MM.1S (cell line): ENCODE measurements around the gene TMEM218.

Experiments used
- DNase-seq: peaks from one replicate; pipeline ENCODE4 v3.0.0-alpha.2; 2015
- H2AFZ ChIP-seq: fragments of 300-600 bp; sonication (generic); 2 replicates; pipeline ENCODE4 v1.6.0; 2016; ENCODE audit warnings: antibody characterized with exemption, low read length
- H3F3A ChIP-seq: fragments of 300-600 bp; sonication (generic); 2 replicates; pipeline ENCODE4 v1.6.1; 2016; ENCODE audit warnings: mild to moderate bottlenecking, antibody characterized with exemption, low read length, moderate library complexity, mixed read lengths; ENCODE audit not compliant: insufficient read depth
- H3K27ac ChIP-seq: fragments of 300-600 bp; sonication (generic); 2 replicates; pipeline ENCODE4 v1.5.1; 2016; ENCODE audit warnings: mild to moderate bottlenecking, low read length
- H3K27me3 ChIP-seq: fragments of 300-600 bp; sonication (generic); replicated peaks from 2 replicates; pipeline ENCODE4 v1.6.0; 2016; ENCODE audit warnings: low read length; ENCODE audit not compliant: insufficient read depth
- H3K36me3 ChIP-seq: fragments of 300-600 bp; sonication (generic); replicated peaks from 2 replicates; pipeline ENCODE4 v1.6.1; 2016; ENCODE audit warnings: mild to moderate bottlenecking, low read length, mixed read lengths; ENCODE audit not compliant: insufficient read depth
- H3K4me1 ChIP-seq: fragments of 300-600 bp; sonication (generic); 2 replicates; pipeline ENCODE4 v1.6.1; 2016; ENCODE audit warnings: low read length, mixed read lengths
- H3K4me2 ChIP-seq: fragments of 300-600 bp; sonication (generic); 2 replicates; pipeline ENCODE4 v1.6.0; 2016; ENCODE audit warnings: low read depth, low read length
- H3K4me3 ChIP-seq: fragments of 300-600 bp; sonication (generic); 2 replicates; pipeline ENCODE4 v1.5.1; 2016; ENCODE audit warnings: low read length, mixed read lengths
- H3K79me2 ChIP-seq: fragments of 300-600 bp; sonication (generic); 2 replicates; pipeline ENCODE4 v1.6.1; 2016; ENCODE audit warnings: mixed run types, low read length, mixed read lengths
- H3K9ac ChIP-seq: fragments of 300-600 bp; sonication (generic); 2 replicates; pipeline ENCODE4 v1.6.1; 2016; ENCODE audit warnings: low read length, mixed read lengths
- H3K9me2 ChIP-seq: fragments of 300-600 bp; sonication (generic); replicated peaks from 2 replicates; pipeline ENCODE4 v1.6.1; 2016; ENCODE audit warnings: mild to moderate bottlenecking, low read length, mixed read lengths; ENCODE audit not compliant: insufficient read depth
- H3K9me3 ChIP-seq: fragments of 300-600 bp; sonication (generic); replicated peaks from 2 replicates; pipeline ENCODE4 v1.6.1; 2016; ENCODE audit warnings: mild to moderate bottlenecking, low read length, mixed read lengths; ENCODE audit not compliant: insufficient read depth
- H4K20me1 ChIP-seq: fragments of 300-600 bp; sonication (generic); 2 replicates; pipeline ENCODE4 v1.6.1; 2016; ENCODE audit warnings: mild to moderate bottlenecking, low read length, moderate library complexity, mixed read lengths; ENCODE audit not compliant: insufficient read depth
- EZH2 ChIP-seq: fragments of 300-600 bp; sonication (generic); optimal IDR thresholded peaks from 2 replicates; pipeline ENCODE3; 2017; ENCODE audit warnings: low read depth, mild to moderate bottlenecking, antibody characterized with exemption, low read length, mixed read lengths
- EZH2phosphoT487 ChIP-seq: fragments of 300-600 bp; sonication (generic); IDR thresholded peaks from 2 replicates; pipeline ENCODE4 v1.6.1; 2018; ENCODE audit warnings: antibody characterized with exemption, low read length
- TF ChIP-seq, protein P1 (sequence below): fragments of 300-600 bp; sonication (generic); IDR thresholded peaks from 2 replicates; pipeline ENCODE4 v1.5.1; 2016; ENCODE audit warnings: antibody characterized with exemption, low read length, mixed read lengths

TMEM218 gene

DNA sequence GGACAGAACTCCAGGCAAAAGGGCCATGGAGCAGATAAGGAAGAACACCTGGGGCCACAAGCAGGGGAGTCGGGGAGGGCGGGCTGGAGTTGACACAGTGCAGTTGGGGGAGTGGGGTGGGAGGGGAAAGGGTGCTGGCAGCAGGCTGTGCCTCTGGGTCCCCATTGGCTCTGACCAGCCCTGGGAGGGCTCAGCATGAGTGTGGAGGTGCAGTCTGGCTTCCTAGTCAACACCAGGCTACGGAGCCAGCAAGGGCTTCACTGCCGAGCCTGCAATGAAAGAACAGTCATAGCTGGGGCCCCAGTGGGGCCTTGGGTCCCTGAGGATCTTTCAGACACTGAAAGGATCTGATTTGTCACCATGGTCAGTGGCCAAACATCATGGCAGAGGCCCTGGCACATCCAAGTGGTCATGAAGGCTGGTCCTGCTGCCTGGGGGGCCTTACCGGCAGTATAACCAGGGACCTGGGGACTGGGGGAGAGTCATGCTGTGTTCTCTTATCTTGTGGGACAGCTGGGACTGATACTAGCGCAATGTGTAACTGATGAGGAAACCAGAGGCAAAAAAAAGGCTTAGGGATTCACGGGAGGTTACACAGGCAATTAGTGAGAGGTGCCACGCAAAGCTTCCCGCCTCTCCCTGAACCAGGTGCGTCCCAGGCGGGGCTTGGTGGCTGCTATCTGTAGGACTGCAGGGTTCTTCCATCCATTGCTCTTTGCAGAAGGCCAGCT is 36.8 kb downstream of the TMEM218 start:
- no peaks in the 10 kb centered on the region for H3K9me2 ChIP-seq
- DNase-seq = no peak
- H3K4me1 ChIP-seq = peaks cover 37% of the 10 kb centered on the region
- H3K27me3 ChIP-seq = no peaks in the 10 kb centered on the region
- H3F3A ChIP-seq = peaks cover 11% of the 10 kb centered on the region; the same call in 1 of the 2 replicates
- no peaks in the 10 kb centered on the region for H3K79me2 ChIP-seq
- no peak overlapping the region for H3K27ac ChIP-seq
- H3K4me3 ChIP-seq = no peak overlapping the region
- H3K9ac ChIP-seq = no peak overlapping the region
- TF ChIP-seq EZH2 = no peak
- no peak for TF ChIP-seq EZH2phosphoT487
- TF ChIP-seq, protein P1, sequence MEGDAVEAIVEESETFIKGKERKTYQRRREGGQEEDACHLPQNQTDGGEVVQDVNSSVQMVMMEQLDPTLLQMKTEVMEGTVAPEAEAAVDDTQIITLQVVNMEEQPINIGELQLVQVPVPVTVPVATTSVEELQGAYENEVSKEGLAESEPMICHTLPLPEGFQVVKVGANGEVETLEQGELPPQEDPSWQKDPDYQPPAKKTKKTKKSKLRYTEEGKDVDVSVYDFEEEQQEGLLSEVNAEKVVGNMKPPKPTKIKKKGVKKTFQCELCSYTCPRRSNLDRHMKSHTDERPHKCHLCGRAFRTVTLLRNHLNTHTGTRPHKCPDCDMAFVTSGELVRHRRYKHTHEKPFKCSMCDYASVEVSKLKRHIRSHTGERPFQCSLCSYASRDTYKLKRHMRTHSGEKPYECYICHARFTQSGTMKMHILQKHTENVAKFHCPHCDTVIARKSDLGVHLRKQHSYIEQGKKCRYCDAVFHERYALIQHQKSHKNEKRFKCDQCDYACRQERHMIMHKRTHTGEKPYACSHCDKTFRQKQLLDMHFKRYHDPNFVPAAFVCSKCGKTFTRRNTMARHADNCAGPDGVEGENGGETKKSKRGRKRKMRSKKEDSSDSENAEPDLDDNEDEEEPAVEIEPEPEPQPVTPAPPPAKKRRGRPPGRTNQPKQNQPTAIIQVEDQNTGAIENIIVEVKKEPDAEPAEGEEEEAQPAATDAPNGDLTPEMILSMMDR = no peak
- H3K4me2 ChIP-seq = no peak overlapping the region
- H3K36me3 ChIP-seq = no peaks in the 10 kb centered on the region
- no peak overlapping the region for H2AFZ ChIP-seq
- H4K20me1 ChIP-seq = no peaks in the 10 kb centered on the region
- no peaks in the 10 kb centered on the region for H3K9me3 ChIP-seq

DNA sequence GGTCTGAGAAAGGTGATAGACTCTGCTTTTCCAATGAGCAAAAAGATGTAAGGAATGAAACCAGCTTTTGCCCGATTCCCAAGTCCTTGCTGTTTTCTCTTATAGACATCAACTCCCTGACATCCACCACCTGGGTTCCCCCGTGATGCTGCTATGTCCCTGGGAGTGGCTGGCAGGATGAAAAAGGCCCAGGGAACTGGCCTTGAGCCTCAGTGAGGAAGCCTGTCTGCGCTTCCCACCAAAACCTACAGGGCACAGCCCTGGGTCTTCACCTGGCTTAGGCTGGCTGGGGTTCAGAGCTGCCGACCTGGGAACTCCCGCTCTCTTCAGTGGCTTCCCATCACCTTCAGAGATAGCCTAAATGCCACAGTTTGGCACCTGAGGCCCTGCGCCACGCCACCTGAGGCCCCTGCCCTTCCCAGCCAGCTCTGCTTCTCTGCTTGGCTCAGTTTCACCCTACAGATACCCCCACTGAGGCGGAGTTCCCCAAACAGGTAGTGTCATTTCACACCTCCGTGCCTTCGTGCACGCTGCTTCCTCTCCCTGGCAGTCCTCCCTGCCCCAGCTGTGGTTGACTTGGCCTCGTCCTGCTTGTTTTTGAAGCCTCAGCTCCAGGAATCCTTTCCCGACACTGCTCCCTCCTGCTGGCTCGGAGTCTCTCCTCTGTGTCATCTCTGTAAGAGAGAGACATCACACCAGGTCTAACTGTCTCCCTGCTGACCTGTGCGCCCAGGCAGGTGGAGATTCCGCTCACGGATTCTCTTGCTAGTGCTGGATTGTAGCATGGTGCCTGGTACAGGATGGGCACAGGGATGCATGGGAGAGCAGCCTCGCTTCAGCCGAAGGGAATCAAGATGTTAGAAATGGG is 37.6 kb downstream of the TMEM218 start:
- DNase-seq = no peak
- no peaks in the 10 kb centered on the region for H3K27me3 ChIP-seq
- H3K36me3 ChIP-seq = no peaks in the 10 kb centered on the region
- no peaks in the 10 kb centered on the region for H3K9me2 ChIP-seq
- H3F3A ChIP-seq = peaks cover 11% of the 10 kb centered on the region; the same call in 1 of the 2 replicates
- no peak overlapping the region for H3K9ac ChIP-seq
- peaks cover 38% of the 10 kb centered on the region for H3K4me1 ChIP-seq
- no peaks in the 10 kb centered on the region for H3K9me3 ChIP-seq
- H3K27ac ChIP-seq = no peak overlapping the region
- H3K79me2 ChIP-seq = no peaks in the 10 kb centered on the region
- H3K4me2 ChIP-seq = no peak overlapping the region
- no peaks in the 10 kb centered on the region for H4K20me1 ChIP-seq
- no peak overlapping the region for H2AFZ ChIP-seq
- H3K4me3 ChIP-seq = no peak overlapping the region
- TF ChIP-seq EZH2phosphoT487 (no peak), EZH2 (no peak)
- TF ChIP-seq, protein P1 = no peak

DNA sequence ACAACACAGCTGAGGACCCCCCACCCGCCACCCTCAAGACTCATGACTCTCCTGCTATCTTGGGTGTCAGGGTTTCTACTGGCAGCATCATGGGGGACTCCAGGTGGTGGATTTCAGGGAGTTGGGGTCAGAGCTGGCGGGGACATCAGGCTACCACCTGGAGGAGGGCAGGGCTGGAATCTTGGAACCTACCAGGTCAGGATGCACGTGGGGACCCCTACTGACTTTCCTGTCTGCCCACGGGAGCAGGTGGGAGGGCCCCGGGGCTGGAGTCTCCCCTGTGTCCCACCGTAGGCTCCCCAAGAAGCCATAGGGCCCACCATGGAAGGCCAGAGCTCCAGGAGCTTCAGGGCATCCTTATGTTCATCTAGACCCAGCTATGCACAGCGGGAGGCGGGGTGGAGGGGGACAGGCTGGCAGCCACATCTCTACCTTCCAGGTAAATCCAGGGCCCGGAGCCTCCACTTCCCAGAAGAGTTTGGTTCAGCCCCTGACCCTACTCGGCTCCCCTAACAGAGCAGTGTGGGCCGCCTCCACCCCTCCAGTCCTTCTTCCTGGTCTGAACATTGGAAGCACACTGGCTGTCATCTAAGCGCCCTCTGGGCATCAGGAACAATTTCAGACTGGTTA is 38.4 kb downstream of the TMEM218 start:
- Histone ChIP-seq H2AFZ (peak overlapping the region; percentile 68), H3K4me3 (no peak overlapping the region), H3K9me2 (no peaks in the 10 kb centered on the region), H3K27me3 (no peaks in the 10 kb centered on the region), H3K9me3 (no peaks in the 10 kb centered on the region), H3K36me3 (no peaks in the 10 kb centered on the region), H3K4me2 (peak overlapping the region; percentile 29; the same call in 1 of the 2 replicates), H4K20me1 (no peaks in the 10 kb centered on the region), H3K79me2 (no peaks in the 10 kb centered on the region), H3F3A (peaks cover 11% of the 10 kb centered on the region; the same call in 1 of the 2 replicates), H3K4me1 (peaks cover 38% of the 10 kb centered on the region), H3K9ac (peak overlapping the region; percentile 46), H3K27ac (peak overlapping the region; percentile 88)
- no peak for DNase-seq
- TF ChIP-seq EZH2phosphoT487 = no peak
- TF ChIP-seq EZH2 = no peak
- TF ChIP-seq, protein P1 = no peak
